Parathyroid adenoma (tissue), 2 donors: ENCODE data around the gene FGR.
"Not testable (repeated sequence)": the region's sequence is repeated elsewhere in the genome, so short reads cannot be mapped to it uniquely, and the experiment has no call there.

Experiments used
- H2AFZ ChIP-seq: fragments of 300-600 bp; sonication (generic); one replicate; pipeline ENCODE4 v1.7.0; 2017; ENCODE audit warnings: antibody characterized with exemption, mild to moderate bottlenecking
- H3K27ac ChIP-seq: fragments of 300-600 bp; sonication (generic); one replicate; pipeline ENCODE4 v1.7.0; 2017
- H3K27me3 ChIP-seq: fragments of 300-600 bp; sonication (generic); one replicate; pipeline ENCODE4 v1.7.0; 2017; ENCODE audit warnings: low read length; ENCODE audit not compliant: control insufficient read depth, insufficient read depth
- H3K36me3 ChIP-seq: fragments of 300-600 bp; sonication (generic); one replicate; pipeline ENCODE4 v1.7.0; 2017; ENCODE audit warnings: low read length; ENCODE audit not compliant: control insufficient read depth, insufficient read depth
- H3K4me1 ChIP-seq: fragments of 300-600 bp; sonication (generic); one replicate; pipeline ENCODE4 v1.7.0; 2017; ENCODE audit warnings: control low read depth
- H3K4me2 ChIP-seq: fragments of 300-600 bp; sonication (generic); one replicate; pipeline ENCODE4 v1.7.0; 2017; ENCODE audit warnings: low read length
- H3K4me3 ChIP-seq: fragments of 300-600 bp; sonication (generic); one replicate; pipeline ENCODE4 v1.7.0; 2017; ENCODE audit warnings: low read depth, low read length
- H3K79me2 ChIP-seq: fragments of 300-600 bp; sonication (generic); one replicate; pipeline ENCODE4 v1.7.0; 2017; ENCODE audit warnings: control low read depth
- H3K9ac ChIP-seq: fragments of 300-600 bp; sonication (generic); one replicate; pipeline ENCODE4 v1.7.0; 2017; ENCODE audit warnings: mild to moderate bottlenecking
- H3K9me3 ChIP-seq: fragments of 300-600 bp; sonication (generic); one replicate; pipeline ENCODE4 v1.7.0; 2017; ENCODE audit warnings: low read length; ENCODE audit not compliant: control insufficient read depth
- TF ChIP-seq, protein P1 (sequence below): fragments of 300-600 bp; sonication (generic); IDR thresholded peaks from one replicate; pipeline ENCODE4 v1.7.0; 2017; ENCODE audit warnings: antibody characterized with exemption, mild to moderate bottlenecking
- donor health status: primary hyperparathyroidism.

FGR gene

DNA sequence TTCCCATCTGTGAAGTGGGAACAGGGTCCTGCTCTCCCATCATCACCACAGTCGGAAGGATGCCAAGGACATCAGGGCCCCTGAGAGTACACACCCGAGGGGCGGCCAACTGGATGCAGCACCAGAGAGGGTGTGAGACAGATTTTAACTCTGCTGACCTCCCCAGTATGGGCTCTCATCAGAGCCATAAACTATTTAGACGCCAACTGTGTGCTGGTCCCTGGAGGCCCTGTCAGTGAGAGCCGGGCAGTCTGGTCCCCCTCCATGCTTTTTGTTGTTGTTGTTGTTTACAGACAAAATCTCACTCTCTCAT, 1.7 kb downstream of the FGR start:
- Histone ChIP-seq H3K36me3 (no peaks in the 10 kb centered on the region), H2AFZ (no peak overlapping the region), H3K27me3 (no peaks in the 10 kb centered on the region), H3K27ac (peak overlapping the region; percentile 74), H3K4me2 (no peak overlapping the region), H3K4me3 (no peak overlapping the region), H3K9me3 (no peaks in the 10 kb centered on the region), H3K79me2 (no peaks in the 10 kb centered on the region), H3K9ac (no peak overlapping the region), H3K4me1 (peaks cover 3% of the 10 kb centered on the region)
- TF ChIP-seq, protein P1, sequence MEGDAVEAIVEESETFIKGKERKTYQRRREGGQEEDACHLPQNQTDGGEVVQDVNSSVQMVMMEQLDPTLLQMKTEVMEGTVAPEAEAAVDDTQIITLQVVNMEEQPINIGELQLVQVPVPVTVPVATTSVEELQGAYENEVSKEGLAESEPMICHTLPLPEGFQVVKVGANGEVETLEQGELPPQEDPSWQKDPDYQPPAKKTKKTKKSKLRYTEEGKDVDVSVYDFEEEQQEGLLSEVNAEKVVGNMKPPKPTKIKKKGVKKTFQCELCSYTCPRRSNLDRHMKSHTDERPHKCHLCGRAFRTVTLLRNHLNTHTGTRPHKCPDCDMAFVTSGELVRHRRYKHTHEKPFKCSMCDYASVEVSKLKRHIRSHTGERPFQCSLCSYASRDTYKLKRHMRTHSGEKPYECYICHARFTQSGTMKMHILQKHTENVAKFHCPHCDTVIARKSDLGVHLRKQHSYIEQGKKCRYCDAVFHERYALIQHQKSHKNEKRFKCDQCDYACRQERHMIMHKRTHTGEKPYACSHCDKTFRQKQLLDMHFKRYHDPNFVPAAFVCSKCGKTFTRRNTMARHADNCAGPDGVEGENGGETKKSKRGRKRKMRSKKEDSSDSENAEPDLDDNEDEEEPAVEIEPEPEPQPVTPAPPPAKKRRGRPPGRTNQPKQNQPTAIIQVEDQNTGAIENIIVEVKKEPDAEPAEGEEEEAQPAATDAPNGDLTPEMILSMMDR = no peak

DNA sequence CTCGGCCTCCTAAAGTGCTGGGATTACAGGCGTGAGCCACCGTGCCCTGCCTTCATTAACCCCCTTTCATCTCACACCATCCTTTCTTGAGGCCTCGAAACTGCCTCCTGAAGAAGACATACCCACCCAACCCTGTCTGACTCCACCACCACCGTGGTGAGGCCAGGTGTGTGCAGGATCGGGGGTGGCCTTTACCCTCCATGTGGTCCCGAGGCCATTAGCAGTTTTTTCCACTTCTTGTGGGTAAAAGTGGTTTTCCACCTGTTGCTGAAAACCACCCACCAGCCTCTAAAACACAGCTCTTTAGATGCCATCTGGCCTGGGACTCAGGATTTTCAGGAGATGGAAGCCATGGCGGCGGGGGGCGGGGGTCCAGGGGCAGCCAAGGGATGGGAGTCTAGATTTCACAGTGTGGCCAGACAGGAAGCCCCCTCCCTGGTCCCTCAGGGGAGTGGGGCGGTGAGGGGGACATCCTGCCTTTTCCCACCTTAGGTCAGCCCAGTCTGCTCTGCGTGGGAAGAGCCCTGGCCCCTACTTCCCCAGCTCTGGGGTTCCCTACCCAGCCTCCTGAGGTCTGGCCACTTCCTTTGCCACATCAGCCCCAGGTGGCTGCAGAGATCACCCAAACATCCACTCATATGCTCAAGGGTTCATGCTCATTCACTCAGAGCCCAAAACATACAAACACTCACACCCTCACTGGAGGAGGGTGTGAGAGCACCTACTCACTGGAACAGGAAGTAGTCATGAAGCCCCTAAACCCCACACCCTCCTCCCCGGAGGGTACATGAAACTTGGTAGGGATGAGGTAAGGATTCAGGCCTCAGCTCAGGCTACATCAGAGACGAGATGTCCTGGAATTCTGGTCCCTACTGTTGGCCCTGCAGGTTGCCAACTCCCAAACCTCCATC, 2.3 kb downstream of the FGR start:
- Histone ChIP-seq H3K9ac (no peak overlapping the region), H3K27me3 (no peaks in the 10 kb centered on the region), H3K9me3 (no peaks in the 10 kb centered on the region), H3K79me2 (no peaks in the 10 kb centered on the region), H3K27ac (peak overlapping the region; percentile 74), H3K4me1 (peaks cover 3% of the 10 kb centered on the region), H3K4me2 (no peak overlapping the region), H2AFZ (no peak overlapping the region), H3K36me3 (no peaks in the 10 kb centered on the region), H3K4me3 (no peak overlapping the region)
- TF ChIP-seq, protein P1 = no peak

DNA sequence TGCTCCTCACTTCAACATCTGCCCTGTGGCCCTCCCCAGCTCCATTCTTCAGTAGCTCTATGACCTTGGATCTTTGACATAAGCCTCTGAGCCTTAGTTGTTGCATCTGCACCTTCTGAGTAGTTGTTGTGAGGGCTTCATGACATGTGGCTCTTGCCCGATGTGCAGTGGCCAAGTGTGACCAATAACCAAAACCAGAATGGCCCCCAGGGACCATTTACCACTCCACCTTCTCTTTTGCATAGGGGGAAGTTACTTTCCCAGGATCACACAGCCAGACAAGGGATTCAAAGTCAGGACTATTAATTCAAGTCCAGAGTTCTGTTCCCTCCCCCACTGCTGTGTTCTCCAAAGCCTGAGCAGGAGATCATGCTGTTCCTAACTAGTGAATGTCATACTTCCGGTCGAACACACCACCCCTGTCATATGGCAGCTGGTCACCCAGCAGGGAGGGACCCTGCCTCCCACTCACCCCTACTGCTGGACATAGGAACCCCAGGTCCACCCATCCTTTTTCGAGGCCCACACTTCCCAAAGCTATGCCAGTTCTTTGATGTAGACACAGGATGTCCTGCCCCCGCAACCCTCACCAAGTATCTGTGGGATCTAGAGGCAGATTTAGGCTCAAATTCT, 4.0 kb downstream of the FGR start:
- no peak overlapping the region for H3K4me3 ChIP-seq
- no peaks in the 10 kb centered on the region for H3K36me3 ChIP-seq
- no peak overlapping the region for H2AFZ ChIP-seq
- TF ChIP-seq, protein P1 = no peak
- no peaks in the 10 kb centered on the region for H3K79me2 ChIP-seq
- H3K4me1 ChIP-seq = peaks cover 3% of the 10 kb centered on the region
- no peaks in the 10 kb centered on the region for H3K27me3 ChIP-seq
- H3K9me3 ChIP-seq = no peaks in the 10 kb centered on the region
- H3K27ac ChIP-seq = peak overlapping the region; percentile 74
- H3K4me2 ChIP-seq = no peak overlapping the region
- no peak overlapping the region for H3K9ac ChIP-seq

DNA sequence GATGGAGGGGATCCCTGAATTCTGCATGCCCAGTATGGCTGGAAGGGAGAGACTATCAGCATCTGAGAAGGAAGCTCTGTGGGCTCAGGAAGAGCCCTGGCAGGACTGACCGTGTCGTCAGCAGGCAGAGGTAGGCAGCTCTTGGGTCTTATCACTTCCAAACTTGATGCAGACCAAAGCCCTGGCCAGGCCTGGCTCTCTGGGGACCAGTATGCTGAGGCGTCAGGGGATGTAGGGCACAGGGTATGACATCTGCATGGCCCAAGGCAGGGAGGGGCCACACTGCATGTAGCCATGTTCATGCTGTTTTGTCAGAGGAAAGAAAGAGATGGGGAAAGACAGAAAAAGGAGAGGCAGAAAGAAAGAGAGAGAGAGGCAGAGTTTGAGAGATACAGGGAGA, 6.3 kb downstream of the FGR start:
- Histone ChIP-seq H3K79me2 (no peaks in the 10 kb centered on the region), H3K4me3 (no peak overlapping the region), H3K27ac (peak overlapping the region; percentile 51), H3K9me3 (no peaks in the 10 kb centered on the region), H2AFZ (no peak overlapping the region), H3K9ac (no peak overlapping the region), H3K4me2 (no peak overlapping the region), H3K4me1 (peaks cover 3% of the 10 kb centered on the region), H3K27me3 (no peaks in the 10 kb centered on the region), H3K36me3 (no peaks in the 10 kb centered on the region)
- TF ChIP-seq, protein P1 = no peak

DNA sequence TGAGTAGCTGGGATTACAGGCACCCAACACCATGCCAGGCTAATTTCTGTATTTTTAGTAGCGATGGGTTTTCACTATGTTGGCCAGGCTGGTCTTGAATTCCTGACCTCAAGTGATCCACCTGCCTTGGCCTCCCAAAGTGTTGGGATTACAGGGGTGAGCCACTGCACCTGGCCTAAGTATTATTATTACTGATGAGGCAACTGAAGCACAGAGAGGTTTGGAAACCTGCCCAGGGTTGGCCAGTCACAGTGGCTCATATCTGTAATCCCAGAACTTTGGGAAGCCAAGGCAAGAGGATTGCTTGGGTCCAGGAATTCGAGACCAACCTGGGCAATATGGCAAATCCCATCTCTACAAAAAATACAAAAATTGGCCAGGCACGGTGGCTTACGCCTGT, 7.3 kb downstream of the FGR start:
- H3K79me2 ChIP-seq, H3K27me3 ChIP-seq, H3K9me3 ChIP-seq, H3K4me2 ChIP-seq, H3K9ac ChIP-seq, H3K36me3 ChIP-seq, H3K27ac ChIP-seq, H3K4me3 ChIP-seq, H3K4me1 ChIP-seq, H2AFZ ChIP-seq: not testable (repeated sequence)
